HepG2 (cell line): ENCODE results near the gene NAIF1.
A peak's percentile ranks its signal among the peaks of the same experiment; 100 is the strongest.

Experiments
- CTCF ChIP-seq: sonication (generic); formaldehyde crosslinking; IDR thresholded peaks from 2 replicates; pipeline ENCODE4 v1.5.0; 2020; ENCODE audit warnings: mild to moderate bottlenecking, missing genetic modification reagents, moderate library complexity
- DMTF1 ChIP-seq: sonication (generic); formaldehyde crosslinking; IDR thresholded peaks from 2 replicates; pipeline ENCODE4 v1.4.0; 2020; ENCODE audit warnings: mild to moderate bottlenecking, missing genetic modification reagents
- E2F1 ChIP-seq: sonication (generic); formaldehyde crosslinking; IDR thresholded peaks from 2 replicates; pipeline ENCODE4 v1.5.0; 2020; ENCODE audit warnings: missing genetic modification reagents
- MYPOP ChIP-seq: sonication (generic); formaldehyde crosslinking; IDR thresholded peaks from 2 replicates; pipeline ENCODE4 v1.8.1; 2023; ENCODE audit warnings: mild to moderate bottlenecking, moderate library complexity, missing genetic modification reagents
- RAD21 ChIP-seq: fragments of 450-650 bp; formaldehyde crosslinking; IDR thresholded peaks from 2 replicates; pipeline ENCODE4 v1.5.0; 2020; ENCODE audit warnings: mild to moderate bottlenecking
- RORA ChIP-seq: sonication (generic); formaldehyde crosslinking; IDR thresholded peaks from 2 replicates; pipeline ENCODE4 v1.5.0; 2020; ENCODE audit warnings: mild to moderate bottlenecking, missing genetic modification reagents, moderate library complexity

- TF ChIP-seq RAD21 (CRISPR knock-in tag) = no peak
- no peak for TF ChIP-seq DMTF1 (CRISPR knock-in tag)
- TF ChIP-seq E2F1 = no peak
- TF ChIP-seq RORA (CRISPR knock-in tag) = no peak
- TF ChIP-seq CTCF (CRISPR knock-in tag) = no peak
- peak; percentile 51; the same call in 1 of the 2 replicates for TF ChIP-seq MYPOP
These were observed 9.3 kb downstream of the NAIF1 start for GRCh38 chr9:128057724-128058409.
